Anterior cingulate cortex (tissue), 58 donors: ENCODE measurements around the gene SPI1.
"Not testable (repeated sequence)": the region's sequence is repeated elsewhere in the genome, so short reads cannot be mapped to it uniquely, and the experiment has no call there.

Experiments used
- DNase-seq, 58 donors: peaks; one replicate each; lab custom pipeline; 2025; lab: John Stamatoyannopoulos, UW

SPI1 gene

DNA sequence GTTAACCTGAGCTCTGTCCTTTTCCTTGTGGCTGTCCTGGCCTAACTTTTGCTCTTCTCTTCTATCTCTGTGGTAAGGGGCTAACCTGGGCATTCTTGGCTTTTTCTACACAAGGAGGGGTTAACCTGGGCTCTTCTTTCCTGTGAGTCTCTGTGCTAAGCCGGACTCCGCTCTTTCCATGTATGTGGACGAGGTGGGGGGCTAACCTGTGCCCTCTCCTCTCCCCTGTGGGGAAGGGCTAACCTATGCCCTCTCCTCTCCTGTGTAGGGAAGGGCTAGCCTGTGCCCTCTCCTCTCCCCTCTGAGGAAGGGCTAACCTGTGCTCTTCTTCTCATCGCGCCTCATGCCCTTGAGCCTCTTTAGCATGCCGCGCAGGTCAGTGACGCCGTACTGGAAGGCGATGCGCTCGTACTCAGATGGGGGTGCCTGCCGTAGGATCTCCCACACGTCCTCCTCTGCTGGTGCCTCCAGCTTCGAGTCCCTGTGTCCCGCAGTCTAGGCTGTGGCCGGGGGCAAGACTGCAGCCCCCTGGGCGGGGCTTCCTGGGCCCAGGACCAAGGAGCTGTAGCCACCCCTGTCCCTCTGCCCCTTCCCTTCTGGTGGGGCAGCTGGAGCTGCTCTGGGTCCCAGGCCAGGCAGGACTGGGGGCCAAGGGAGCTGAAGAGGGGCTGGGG lies 32.3 kb downstream of the SPI1 start:
- DNase-seq, result no peak

- no peak for DNase-seq
Observed at GRCh38 chr11:47342854-47343253, 35.5 kb downstream of the SPI1 start.

DNA sequence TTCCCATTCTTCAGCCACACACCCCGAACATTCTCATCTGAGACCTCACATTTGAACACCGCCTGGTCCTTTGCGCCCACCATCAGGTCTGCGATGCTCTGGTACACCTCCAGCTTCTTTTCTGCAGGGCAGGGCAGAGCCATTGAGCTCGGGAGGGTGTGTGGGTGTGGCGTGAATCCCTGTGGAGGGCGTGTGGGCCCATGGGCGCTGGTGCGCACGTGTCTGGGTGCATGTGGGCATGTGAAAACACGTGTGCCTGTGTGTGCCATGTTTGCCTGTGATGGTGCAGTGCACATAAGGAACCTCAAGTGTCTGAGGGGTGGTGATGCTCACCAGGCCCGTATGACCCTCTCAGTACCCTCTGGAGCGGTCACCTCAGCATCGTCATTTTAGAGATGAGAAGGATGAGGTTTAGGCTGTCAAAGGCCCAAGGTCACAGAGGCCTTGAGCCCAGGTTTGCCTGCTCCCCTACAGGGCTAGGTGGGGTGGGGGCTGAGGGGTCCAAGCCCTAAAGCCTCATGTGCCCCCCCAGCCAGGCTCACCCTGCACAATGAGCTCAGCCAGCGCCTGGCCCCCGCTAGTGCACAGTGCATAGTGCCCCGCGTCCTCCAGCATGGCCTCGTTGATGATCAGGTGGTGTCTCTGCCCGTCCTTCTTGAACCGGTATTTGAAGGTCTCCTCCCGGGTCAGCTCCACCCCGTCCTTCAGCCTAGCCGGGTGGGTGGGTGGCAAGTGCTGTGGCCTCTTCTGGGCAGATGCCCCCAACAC lies 36.1 kb downstream of the SPI1 start:
- DNase-seq, result no peak

- no peak for DNase-seq
Observed at GRCh38 chr11:47340980-47341775, 37.2 kb downstream of the SPI1 start.

GRCh38 chr11:47340010-47340409 lies 38.3 kb downstream of the SPI1 start:
- no peak for DNase-seq

DNA sequence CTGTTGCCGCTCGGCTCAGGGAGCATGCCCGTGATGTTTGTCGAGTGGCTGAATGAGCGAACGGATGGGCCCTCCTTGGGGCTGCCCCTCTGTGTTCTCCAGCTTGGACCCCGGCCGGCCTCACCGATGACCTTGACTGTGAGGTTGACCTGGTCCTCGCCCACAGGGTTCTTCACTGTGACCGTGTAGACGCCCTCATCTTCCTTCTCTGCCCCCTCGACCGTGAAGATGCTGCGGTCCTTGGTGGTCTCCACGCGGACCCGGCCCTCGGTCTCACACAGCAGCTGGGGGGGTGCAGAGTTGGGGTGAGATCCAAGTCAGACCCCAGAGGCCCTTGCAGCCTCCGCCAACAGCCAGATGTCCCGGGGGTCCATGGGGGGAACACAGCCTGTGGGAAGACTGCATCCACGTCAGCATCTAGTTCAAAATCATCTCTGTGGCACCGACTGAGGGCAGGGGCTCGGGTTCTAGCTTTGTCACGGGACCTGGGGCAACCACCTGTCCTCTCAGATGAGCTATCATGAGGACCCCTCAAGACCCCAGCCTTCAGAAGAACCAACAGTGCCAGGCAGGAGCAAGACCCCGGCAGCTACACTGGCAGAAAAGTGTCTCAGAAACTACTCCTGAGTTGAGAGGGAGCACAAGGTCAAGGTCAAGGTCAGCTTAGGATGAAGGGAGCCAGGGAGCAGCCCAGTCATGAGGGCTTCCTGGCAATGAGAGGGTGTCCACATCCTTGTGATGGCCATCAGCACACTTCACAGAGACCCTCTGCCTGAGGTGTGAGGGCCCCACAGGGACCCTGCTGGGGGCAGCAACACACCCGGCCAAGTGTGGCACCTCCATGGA lies 39.7 kb downstream of the SPI1 start:
- no peak for DNase-seq

GRCh38 chr11:47337229-47337924 lies 41.0 kb downstream of the SPI1 start:
- DNase-seq, result no peak

- DNase-seq, result no peak
Observed at GRCh38 chr11:47336595-47336994, 41.8 kb downstream of the SPI1 start.

DNA sequence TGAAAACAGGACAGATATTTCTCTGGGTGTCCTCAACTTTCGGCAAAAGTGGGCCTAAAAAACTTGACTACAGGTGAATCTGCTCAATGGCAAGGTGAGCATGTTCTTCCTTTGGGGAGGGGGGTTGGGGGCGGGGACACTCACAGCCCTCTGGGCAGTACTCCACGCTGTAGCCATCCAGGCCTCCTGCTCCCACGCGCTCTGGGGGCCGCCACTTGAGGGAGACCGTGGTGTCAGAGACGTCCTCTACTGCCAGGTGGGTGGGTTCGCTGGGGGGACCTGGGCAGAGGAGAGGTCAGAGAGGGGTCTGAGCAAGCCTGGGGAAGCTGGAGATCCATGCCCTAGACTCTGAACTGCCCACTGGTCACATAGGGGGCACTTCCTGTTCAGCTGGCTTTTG lies 42.6 kb downstream of the SPI1 start:
- no peak for DNase-seq

DNA sequence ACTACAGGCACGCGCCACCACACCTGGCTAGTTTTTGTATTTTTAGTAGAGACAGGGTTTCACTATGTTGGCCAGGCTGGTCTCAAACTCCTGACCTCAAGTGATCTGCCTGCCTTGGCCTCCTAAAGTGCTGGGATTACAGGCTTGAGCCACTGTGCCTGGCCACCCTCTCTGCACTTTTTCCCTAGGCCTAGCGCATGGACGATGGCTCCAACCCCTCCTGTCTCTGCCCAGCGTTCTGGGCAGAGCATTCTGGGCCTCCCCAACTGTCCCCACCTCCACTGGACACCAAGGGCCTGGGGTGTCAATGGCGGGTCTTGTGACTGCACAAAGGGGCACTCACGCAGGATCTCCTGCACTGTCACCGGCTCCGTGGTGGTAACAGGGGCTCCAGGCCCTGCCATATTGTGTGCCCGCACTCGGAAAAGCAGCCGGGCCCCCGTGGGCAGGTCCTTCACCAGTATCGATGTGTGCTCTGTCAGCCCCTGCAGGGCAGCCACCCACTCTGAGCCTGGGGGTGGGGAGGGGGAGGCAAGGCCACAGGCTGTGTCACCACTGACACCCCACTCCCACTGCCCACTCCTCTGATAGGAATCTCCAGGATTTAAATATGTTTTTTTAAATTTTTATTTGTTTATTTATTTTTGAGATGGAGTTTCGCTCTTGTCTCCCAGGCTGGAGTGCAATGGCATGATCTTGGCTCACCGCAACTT lies 43.5 kb downstream of the SPI1 start:
- not testable (repeated sequence) for DNase-seq

DNA sequence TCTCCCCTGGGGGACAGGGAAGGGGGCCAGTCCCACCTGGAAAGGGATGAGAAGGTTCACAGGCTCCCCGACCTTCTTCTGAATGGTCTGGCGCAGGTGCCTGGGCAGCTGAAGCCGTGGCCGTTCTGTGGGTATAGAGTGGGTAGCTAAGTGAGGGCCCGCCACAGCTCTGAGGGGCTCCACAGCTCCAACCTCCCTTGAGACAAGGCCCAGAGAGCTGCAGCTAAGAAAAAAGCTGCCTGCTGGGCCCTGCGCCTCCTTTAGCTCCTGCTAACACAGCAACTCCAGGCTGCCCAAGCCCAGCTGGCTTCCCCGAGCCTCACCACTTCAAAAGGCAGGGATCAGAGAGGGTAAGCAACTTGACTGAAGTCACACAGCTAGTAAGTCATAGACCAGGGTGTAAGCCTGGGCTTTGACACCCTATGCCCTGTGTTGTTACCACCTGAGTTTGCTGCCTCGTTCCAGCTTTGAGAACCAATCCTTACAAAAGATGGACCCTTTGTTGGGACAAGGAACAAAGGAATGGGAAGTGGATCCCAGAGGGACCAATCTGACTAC lies 44.4 kb downstream of the SPI1 start:
- no peak for DNase-seq

DNA sequence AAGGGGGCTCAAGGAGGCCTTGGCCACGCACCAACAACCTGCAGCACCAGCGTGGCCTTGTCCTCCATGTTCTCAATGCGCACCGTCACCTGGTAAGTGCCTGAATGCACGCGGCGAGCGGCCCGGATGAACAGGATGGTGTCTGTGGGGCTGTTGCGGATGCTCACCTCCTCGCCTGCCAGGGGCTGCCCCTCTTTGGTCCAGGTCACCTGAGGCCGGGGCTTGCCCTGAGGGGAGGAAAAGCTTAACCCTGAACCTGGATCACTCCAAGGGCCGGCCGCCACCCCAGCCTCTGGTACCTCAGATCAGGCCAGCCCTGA lies 44.9 kb downstream of the SPI1 start:
- no peak for DNase-seq

DNA sequence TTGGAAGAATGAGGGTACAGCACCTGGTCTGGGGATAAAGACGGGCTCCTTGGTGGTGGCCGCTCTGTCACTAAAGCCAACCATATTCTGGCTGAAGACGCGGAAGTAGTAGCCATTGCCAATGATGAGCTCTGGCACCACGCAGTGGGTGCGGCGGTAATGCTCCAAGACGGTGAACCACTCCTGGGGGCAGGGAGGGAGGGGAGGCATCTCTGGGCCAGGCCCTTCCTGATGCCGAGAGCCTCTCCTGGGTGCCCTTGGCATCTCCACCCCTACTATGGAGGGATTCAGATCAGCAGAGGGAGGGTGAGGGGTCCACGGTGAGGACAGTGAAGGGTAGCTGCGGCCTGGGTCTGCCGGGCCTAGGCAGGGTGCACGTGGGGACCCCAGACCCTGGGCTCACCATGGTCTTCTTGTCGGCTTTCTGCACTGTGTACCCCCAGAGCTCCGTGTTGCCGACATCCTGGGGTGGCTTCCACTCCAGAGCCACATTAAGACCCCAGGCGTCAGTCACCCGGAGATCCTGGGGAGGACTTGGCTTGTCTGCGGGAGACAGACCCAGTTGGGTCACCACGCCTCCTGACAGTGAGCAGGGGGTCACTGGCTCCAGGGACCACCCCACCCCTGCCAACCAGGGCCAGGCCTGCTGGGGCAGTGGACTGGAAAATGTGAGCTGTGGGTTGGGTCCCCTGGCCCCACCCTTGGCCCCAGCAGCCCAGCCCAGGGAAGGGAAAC lies 45.4 kb downstream of the SPI1 start:
- DNase-seq, result no peak

- DNase-seq, result no peak
Observed at GRCh38 chr11:47332303-47332711, 46.0 kb downstream of the SPI1 start.

DNA sequence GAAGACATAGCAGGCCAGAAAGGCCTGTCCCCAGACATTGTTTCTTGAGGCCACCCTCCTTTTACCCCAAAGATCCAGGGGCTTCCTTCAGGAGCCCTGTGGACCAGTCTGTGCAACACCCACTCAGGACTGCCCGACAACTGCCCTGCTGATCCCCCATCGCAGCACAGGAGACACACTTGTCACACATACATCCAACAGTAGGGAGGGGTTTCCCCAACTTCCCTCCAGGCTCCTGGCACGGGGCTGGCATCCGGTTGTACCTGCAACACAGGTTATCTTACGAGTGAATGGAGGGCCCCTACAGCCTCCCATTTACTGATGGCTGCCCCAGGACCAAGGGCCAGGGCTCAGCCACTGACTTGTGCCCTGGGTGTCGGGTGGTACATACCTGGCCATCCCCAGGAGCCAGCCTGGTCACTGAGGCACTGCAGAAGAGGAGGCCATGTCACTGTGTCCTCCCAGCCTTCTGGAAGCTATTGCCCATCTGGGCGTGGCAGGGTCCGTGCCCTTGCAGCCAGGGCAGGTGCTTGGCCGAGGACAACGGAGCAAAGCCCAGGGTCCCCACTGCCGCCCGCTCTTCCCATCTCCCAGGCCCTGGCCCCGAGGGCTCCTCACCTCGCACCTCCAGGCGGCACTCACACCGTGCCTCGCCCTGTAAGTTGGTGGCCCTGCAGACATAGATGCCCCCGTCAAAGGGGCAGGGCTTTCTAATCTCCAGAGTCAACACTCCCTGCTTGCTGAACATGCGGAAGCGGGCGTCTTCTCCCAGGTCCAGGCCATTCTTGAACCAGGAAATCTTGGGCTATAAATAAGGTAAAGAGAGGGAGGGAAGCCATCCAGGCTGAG lies 46.7 kb downstream of the SPI1 start:
- no peak for DNase-seq

DNA sequence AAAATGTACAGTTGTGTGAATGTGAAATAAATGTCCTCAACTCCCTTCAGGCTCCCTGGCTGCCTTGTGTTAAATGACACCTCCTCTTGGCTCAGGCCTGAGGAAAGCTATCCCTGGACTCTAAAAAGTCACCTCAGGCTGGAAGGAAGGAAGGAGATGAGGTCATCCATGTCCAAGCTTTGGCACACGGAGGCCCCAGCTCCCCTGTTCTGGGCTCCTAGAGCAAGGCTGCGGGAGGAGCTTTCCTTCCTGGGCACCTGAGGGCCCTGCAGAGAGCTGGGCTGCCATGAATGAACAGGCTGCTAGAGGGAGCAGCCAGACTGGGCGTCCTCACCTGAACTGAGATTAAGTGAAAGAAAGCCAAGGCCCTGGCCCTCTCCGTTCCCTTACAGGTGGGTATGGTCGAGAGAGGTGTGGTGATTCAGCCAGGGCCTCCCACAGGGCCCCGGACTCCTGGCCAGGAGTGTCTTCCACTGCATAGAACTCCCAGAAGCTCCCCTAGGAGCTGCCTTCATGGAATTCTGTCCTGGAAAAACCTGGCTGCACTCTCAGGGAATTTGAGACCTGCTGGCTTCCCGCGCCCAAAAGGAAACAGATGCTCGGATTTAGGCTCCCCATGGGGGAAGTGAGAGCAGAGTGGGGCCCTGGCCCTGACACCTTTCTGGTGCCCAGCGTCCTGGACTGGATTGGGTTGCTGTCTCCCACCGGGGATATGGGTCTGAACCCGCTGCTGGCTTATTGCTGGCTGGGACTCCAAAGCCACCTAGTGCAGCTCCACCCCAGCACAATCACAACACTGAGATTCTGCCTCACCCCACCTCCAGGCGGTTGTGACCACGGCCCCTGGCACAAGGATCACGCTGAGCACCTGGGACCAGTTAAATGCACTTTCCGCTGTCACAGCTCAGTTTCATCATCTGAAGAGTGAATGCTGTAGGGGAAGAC lies 48.1 kb downstream of the SPI1 start:
- no peak for DNase-seq
